GM23248 (cell line): ENCODE results near the gene PIP4K2A.

Experiments
- EZH2 ChIP-seq: fragments of 200-600 bp; sonication (generic); IDR thresholded peaks from 2 replicates; pipeline ENCODE4 v1.6.1; 2018; ENCODE audit warnings: antibody characterized with exemption, mild to moderate bottlenecking; ENCODE audit not compliant: insufficient read depth, poor library complexity, severe bottlenecking
- EZH2phosphoT487 ChIP-seq: fragments of 200-600 bp; sonication (generic); IDR thresholded peaks from 2 replicates; pipeline ENCODE4 v1.6.1; 2018; ENCODE audit warnings: antibody characterized with exemption, moderate library complexity, mild to moderate bottlenecking, low read depth; ENCODE audit not compliant: insufficient read depth

DNA sequence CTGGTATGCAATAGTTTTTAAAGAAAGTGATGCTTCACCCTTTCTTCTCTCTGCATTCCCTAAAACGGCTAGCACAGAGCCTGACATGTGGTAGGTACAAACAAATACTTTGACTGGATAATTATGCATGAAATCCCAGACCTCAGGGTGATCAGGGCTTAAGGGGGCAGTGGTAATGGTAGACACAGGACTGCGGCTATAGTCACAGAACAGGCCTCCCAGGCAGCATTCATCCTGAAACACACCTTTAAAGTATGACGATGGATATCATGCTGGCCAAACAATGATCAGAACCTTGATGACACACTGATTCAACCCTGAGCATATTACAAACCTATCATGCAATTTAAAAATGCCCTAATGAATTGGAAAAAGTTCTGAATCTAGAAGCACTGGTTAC, 110.8 kb downstream of the PIP4K2A start:
- no peak for TF ChIP-seq EZH2phosphoT487
- TF ChIP-seq EZH2: no peak
